Measurements from ENCODE around the gene EDIL3.

The EDIL3 gene

DNA sequence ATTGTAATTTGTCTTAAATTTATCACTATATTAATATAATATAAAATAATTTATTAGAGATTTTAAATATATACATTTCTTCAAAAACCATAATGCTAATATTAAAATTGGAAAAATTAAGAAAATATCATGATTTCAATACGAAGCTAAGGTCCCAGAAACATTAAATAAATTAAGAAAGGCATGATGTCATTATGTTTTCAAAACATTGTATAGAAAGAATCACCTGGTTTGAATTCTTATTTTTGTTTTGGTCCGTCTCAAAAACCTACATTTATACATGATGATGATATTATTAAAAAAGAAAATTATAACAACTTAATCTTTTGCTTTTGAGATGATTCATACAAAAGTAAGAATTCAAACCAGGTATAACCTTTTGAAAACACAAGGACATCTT lies 8.2 kb upstream of the EDIL3 start:
- TF ChIP-seq, protein P1, sequence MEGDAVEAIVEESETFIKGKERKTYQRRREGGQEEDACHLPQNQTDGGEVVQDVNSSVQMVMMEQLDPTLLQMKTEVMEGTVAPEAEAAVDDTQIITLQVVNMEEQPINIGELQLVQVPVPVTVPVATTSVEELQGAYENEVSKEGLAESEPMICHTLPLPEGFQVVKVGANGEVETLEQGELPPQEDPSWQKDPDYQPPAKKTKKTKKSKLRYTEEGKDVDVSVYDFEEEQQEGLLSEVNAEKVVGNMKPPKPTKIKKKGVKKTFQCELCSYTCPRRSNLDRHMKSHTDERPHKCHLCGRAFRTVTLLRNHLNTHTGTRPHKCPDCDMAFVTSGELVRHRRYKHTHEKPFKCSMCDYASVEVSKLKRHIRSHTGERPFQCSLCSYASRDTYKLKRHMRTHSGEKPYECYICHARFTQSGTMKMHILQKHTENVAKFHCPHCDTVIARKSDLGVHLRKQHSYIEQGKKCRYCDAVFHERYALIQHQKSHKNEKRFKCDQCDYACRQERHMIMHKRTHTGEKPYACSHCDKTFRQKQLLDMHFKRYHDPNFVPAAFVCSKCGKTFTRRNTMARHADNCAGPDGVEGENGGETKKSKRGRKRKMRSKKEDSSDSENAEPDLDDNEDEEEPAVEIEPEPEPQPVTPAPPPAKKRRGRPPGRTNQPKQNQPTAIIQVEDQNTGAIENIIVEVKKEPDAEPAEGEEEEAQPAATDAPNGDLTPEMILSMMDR (IDR thresholded peaks at IDR 0.05; ENCODE audit: borderline replicate concordance, control extremely low read depth, extremely low read depth, insufficient read depth, missing control alignments): no peak
- in situ Hi-C loops (cut with MboI; ENCODE audit: low sequenced_read_pairs, unreplicated experiment): no loop called here
- DNase-seq (ENCODE audit: low spot score): no peak

GRCh38 chr5:84385705-84386104 lies 1.0 kb upstream of the EDIL3 start:
- in situ Hi-C loops (cut with MboI; ENCODE audit: low sequenced_read_pairs, unreplicated experiment): no loop called here
- TF ChIP-seq, protein P1 (IDR thresholded peaks at IDR 0.05; ENCODE audit: borderline replicate concordance, control extremely low read depth, extremely low read depth, insufficient read depth, missing control alignments): no peak
- DNase-seq (ENCODE audit: low spot score): no peak

DNA sequence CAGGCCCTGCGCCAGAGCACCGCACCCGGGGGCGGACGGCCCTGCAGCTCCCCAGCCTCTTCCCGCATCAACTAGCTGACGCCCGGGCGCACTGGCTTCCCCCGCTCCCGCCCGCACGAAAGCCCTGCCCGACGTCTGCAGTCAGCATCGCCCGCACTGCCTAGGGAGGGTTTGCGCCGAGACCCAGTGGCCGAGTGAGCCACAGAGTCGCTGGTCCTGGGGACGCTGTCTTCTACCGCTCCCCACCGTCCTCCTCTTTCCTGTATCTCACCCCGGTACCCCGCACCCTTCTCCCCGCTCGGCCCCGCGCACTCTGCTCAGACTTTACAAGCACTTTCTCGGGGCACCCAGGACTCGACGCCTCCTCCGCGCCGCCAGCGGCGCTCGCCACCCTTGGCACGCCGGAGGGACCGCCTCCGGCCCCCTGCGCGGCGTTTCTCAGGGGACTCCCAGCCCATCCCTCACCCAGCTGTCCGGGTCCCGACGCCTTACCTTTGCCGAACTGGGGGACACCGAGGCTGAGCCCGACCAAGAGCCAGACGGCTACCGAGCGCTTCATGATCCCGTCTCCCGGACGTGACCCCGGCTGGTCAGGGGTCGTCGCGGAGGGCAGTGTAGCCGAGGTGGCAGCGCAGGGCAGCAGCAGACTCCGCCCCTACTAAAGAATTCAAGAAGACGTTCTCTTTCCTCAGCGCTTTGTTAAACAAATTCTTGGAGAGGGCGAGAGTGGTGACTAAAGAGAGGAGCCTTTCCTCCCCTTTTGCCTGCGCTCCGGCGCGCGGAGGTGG lies 670 bp downstream of the EDIL3 start:
- TF ChIP-seq, protein P1 (IDR thresholded peaks at IDR 0.05; ENCODE audit: borderline replicate concordance, control extremely low read depth, extremely low read depth, insufficient read depth, missing control alignments): no peak
- in situ Hi-C loops (cut with MboI; ENCODE audit: low sequenced_read_pairs, unreplicated experiment): no loop called here
- DNase-seq (ENCODE audit: low spot score): peak; percentile 11

DNA sequence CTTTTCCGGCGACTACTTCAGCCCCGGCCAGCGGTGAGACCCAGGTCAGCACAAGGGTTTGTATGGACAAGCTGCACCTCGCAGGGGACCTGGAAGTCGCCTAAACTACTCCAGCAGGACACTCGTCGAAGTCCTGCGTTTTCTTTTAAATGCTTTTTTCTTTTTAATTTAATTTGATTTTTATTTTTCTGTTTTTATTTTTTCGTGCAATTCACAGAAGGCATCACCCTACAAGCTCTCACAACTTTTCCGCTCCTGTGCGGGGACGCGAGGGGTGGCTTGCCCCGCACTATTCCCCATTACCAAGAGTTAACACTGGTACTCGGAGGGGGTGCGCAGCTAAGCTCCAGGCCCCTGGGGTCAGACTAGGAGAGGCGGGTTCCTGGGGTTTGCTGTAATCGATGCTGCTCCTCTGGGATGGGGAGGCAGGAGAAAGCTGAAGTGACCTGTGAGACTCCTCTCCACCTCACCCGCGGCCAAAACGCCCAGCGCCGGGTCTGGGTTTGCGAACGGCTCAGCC lies 1.3 kb downstream of the EDIL3 start:
- TF ChIP-seq, protein P1 (IDR thresholded peaks at IDR 0.05; ENCODE audit: borderline replicate concordance, control extremely low read depth, extremely low read depth, insufficient read depth, missing control alignments): no peak
- in situ Hi-C loops (cut with MboI; ENCODE audit: low sequenced_read_pairs, unreplicated experiment): no loop called here

GRCh38 chr5:84382363-84383295 lies 2.1 kb downstream of the EDIL3 start:
- peak; percentile 7 for DNase-seq (ENCODE audit: low spot score)
- TF ChIP-seq, protein P1 (IDR thresholded peaks at IDR 0.05; ENCODE audit: borderline replicate concordance, control extremely low read depth, extremely low read depth, insufficient read depth, missing control alignments): no peak

More for the DNA sequence above, 1.3 kb downstream of the EDIL3 start:
- DNase-seq (ENCODE audit: low spot score): no peak

More at GRCh38 chr5:84382363-84383295, 2.1 kb downstream of the EDIL3 start:
- in situ Hi-C loops (cut with MboI; ENCODE audit: low sequenced_read_pairs, unreplicated experiment): no loop called here

Measured in GM13976 (cell line).